ENCODE results near the gene UBAC2. TPM values are rescaled to one million over a fixed set of nuclear protein-coding genes. Genes with fewer than 3 reads are reported as not detected.

Gene UBAC2
- total and polyA plus RNA-seq, 2 donors (not counting 3 experiments of a cell fraction or from before 2014, with no cell fraction given) = 45.7 to 54.4 TPM

GRCh38 chr13:99264051-99264450 is 63.4 kb downstream of the UBAC2 start:
- Histone ChIP-seq H3K9ac (replicated peaks; ENCODE audit: extremely low read depth, insufficient read depth, low read length) (no peak overlapping the region), H3K4me2 (ENCODE audit: insufficient read depth, low read length) (peak overlapping the region; percentile 21), H3K79me2 (ENCODE audit: control insufficient read depth, insufficient read depth, low read length) (no peaks in the 10 kb centered on the region), H3K36me3 (ENCODE audit: control insufficient read depth in 2 of 2, extremely low read depth in 1 of 2, insufficient read depth in 2 of 2, low read length in 2 of 2) (peaks cover 0 to 2% of the 10 kb centered on the region in 2 experiments), H4K20me1 (replicated peaks; ENCODE audit: control insufficient read depth, extremely low read depth, insufficient read depth, low read length) (no peaks in the 10 kb centered on the region), H2AFZ (ENCODE audit: low read depth, low read length) (no peak overlapping the region), H3K4me1 (ENCODE audit: control insufficient read depth, extremely low read depth, insufficient read depth, low read length) (peaks cover 9% of the 10 kb centered on the region), H3K9me1 (replicated peaks; ENCODE audit: control insufficient read depth, extremely low read depth, insufficient read depth, low read length) (no peaks in the 10 kb centered on the region), H3K9me3 (replicated peaks; ENCODE audit: control insufficient read depth, insufficient read depth, low read length) (no peaks in the 10 kb centered on the region), H3K27me3 (ENCODE audit: control insufficient read depth in 2 of 2, insufficient read depth in 2 of 2, low read length in 2 of 2) (no peaks in the 10 kb centered on the region), H3K27ac (ENCODE audit: insufficient read depth, low read depth, low read length) (peak overlapping the region; percentile 12), H3K4me3 (replicated peaks in 1 of 3; ENCODE audit: insufficient read depth in 1 of 3, low read depth in 1 of 3, low read length in 3 of 3) (no peak overlapping the region)
- CTCF ChIA-PET = interaction anchor here (0.7 to 9.8 kb wide), 8 partner anchors 11 to 424 kb away, joined by 3 to 213 read pairs (median 3); partner anchors contain the start of gene UBAC2
- peak; percentile 19 for DNase-seq (ENCODE audit: low read depth, low spot score)
- TF ChIP-seq POLR2AphosphoS5 (IDR thresholded peaks at IDR 0.05; ENCODE audit: insufficient read depth, low read depth, low read length) (no peak), MAX (IDR thresholded peaks at IDR 0.05; ENCODE audit: insufficient read depth, insufficient read length) (no peak), FOS (IDR thresholded peaks at IDR 0.05; ENCODE audit: borderline replicate concordance, insufficient read depth, low read length) (no peak), MYC (IDR thresholded peaks at IDR 0.05; ENCODE audit: low read depth, low read length) (no peak), GATA2 (IDR thresholded peaks at IDR 0.05; ENCODE audit: insufficient read depth, insufficient read length, low read depth, low read length) (no peak), CTCF (IDR thresholded peaks at IDR 0.05; ENCODE audit: extremely low read depth in 1 of 2, insufficient read depth in 1 of 2, low read depth in 1 of 2, low read length in 2 of 2) (no peak), JUN (IDR thresholded peaks at IDR 0.05; ENCODE audit: borderline replicate concordance, insufficient read depth, insufficient read length, low read depth) (no peak), EZH2 (IDR thresholded peaks at IDR 0.05; ENCODE audit: borderline replicate concordance, low read depth, low read length, severe bottlenecking) (no peak), POLR2A (IDR thresholded peaks at IDR 0.05; ENCODE audit: low read depth, low read length) (no peak)
- FAIRE-seq = peak; percentile 43
- dilution Hi-C loops (cut with MboI; ENCODE audit: extremely low pct_ligation_motif_present, low sequenced_read_pairs) (loop anchor here (25.0 kb wide), 1 partner anchor 102 kb away; no protein-coding TSS in a partner anchor), intact Hi-C loops (cut with micrococcal nuclease) (loop anchor here (2.0 to 10.0 kb wide), 3 partner anchors 63 to 229 kb away; partner anchors contain the start of gene UBAC2)
- POLR2A ChIA-PET = no interaction called here
- no TSS peak for BruUV-seq (replicated peaks)
